ENCODE results near the gene IGFBP7. TPM values are rescaled to one million over a fixed set of nuclear protein-coding genes. Genes with fewer than 3 reads are reported as not detected.

IGFBP7 gene
- total and polyA plus RNA-seq, 4 donors: 60.5 to 216 (median 205) TPM

DNA sequence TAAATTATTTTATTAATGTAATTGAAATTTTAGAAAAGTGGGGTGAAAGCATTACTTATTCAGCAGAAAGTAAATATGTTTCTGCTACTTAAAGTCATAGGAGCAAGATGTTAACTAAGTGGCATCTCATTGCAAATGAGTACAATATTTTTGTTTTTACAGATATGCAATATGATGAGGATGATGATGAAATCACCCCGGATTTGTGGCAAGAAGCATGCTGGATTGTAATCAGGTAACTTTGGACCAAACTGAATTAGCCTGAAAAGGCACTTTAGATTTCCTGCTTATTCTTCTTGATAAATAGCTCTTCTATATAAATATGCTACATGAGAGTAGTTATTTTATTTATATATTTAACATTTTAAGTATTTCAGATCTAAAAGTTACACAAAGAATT lies 124.0 kb downstream of the IGFBP7 start:
- 79% methylated on average over 1 of the region's 1 CpG for WGBS
- no peak overlapping the region for H3K9ac ChIP-seq (ENCODE audit: low read depth in 1 of 2, low read length in 2 of 2)
- H3K4me1 ChIP-seq (ENCODE audit: control insufficient read depth in 4 of 4, insufficient read depth in 4 of 4, low read length in 3 of 4): peaks cover 0 to 6% (median 2%) of the 10 kb centered on the region in 4 donors
- H3K36me3 ChIP-seq (ENCODE audit: control insufficient read depth in 4 of 4, insufficient read depth in 3 of 4, low read depth in 1 of 4, low read length in 3 of 4): peaks cover 9 to 39% (median 23%) of the 10 kb centered on the region in 4 donors
- H3K27me3 ChIP-seq (ENCODE audit: control insufficient read depth in 4 of 4, insufficient read depth in 4 of 4, low read length in 3 of 4): no peaks in the 10 kb centered on the region
- H3K27ac ChIP-seq (ENCODE audit: low read depth in 1 of 2, low read length in 2 of 2): no peak overlapping the region
- no peak overlapping the region for H3K4me3 ChIP-seq (ENCODE audit: low read depth in 1 of 3, low read length in 3 of 3)
- TF ChIP-seq, protein P1, sequence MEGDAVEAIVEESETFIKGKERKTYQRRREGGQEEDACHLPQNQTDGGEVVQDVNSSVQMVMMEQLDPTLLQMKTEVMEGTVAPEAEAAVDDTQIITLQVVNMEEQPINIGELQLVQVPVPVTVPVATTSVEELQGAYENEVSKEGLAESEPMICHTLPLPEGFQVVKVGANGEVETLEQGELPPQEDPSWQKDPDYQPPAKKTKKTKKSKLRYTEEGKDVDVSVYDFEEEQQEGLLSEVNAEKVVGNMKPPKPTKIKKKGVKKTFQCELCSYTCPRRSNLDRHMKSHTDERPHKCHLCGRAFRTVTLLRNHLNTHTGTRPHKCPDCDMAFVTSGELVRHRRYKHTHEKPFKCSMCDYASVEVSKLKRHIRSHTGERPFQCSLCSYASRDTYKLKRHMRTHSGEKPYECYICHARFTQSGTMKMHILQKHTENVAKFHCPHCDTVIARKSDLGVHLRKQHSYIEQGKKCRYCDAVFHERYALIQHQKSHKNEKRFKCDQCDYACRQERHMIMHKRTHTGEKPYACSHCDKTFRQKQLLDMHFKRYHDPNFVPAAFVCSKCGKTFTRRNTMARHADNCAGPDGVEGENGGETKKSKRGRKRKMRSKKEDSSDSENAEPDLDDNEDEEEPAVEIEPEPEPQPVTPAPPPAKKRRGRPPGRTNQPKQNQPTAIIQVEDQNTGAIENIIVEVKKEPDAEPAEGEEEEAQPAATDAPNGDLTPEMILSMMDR (IDR thresholded peaks at IDR 0.05; ENCODE audit: low read depth, low read length, missing input control): no peak
- TF ChIP-seq, protein P2, sequence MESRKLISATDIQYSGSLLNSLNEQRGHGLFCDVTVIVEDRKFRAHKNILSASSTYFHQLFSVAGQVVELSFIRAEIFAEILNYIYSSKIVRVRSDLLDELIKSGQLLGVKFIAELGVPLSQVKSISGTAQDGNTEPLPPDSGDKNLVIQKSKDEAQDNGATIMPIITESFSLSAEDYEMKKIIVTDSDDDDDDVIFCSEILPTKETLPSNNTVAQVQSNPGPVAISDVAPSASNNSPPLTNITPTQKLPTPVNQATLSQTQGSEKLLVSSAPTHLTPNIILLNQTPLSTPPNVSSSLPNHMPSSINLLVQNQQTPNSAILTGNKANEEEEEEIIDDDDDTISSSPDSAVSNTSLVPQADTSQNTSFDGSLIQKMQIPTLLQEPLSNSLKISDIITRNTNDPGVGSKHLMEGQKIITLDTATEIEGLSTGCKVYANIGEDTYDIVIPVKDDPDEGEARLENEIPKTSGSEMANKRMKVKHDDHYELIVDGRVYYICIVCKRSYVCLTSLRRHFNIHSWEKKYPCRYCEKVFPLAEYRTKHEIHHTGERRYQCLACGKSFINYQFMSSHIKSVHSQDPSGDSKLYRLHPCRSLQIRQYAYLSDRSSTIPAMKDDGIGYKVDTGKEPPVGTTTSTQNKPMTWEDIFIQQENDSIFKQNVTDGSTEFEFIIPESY (IDR thresholded peaks at IDR 0.05): no peak
- TF ChIP-seq NR2F2 (IDR thresholded peaks at IDR 0.05) (no peak), JUND (IDR thresholded peaks at IDR 0.05) (no peak), HNF4A (conservative IDR thresholded peaks at IDR 0.05) (no peak), FOXA1 (IDR thresholded peaks at IDR 0.05) (no peak), RAD21 (IDR thresholded peaks at IDR 0.05) (no peak), FOXA2 (IDR thresholded peaks at IDR 0.05) (no peak), HNF4G (IDR thresholded peaks at IDR 0.05) (no peak), EGR1 (IDR thresholded peaks at IDR 0.05; ENCODE audit: low read depth in 2 of 2) (no peak), GABPA (IDR thresholded peaks at IDR 0.05 in 1 of 2, conservative IDR thresholded peaks at IDR 0.05 in 1 of 2) (no peak), SP1 (IDR thresholded peaks at IDR 0.05) (no peak), RXRA (IDR thresholded peaks at IDR 0.05) (no peak), TAF1 (conservative IDR thresholded peaks at IDR 0.05) (no peak)
- TF ChIP-seq, protein P3, sequence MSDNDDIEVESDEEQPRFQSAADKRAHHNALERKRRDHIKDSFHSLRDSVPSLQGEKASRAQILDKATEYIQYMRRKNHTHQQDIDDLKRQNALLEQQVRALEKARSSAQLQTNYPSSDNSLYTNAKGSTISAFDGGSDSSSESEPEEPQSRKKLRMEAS (IDR thresholded peaks at IDR 0.05): no peak
- H3K9me3 ChIP-seq (ENCODE audit: control insufficient read depth in 4 of 4, low read length in 3 of 4): no peaks in the 10 kb centered on the region
- DNase-seq (ENCODE audit: low spot score): no peak

DNA sequence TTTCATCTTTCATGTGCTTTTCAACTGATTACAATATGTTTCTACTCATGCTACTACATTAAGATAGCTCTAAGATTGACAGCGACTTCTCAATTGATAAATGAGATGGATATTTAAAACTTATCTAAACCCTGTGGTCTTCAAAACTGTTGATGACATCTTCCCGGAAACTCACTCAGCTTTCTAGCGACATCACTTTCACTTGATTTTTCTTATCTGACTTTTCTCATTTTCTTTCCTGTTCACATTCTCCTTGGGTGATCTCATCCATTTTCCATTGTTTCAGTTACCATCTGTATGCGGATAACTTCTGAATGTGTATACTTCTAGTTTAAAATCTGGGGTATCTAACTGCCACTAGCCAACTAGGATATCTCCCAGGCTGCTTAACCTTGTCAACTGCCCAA lies 128.4 kb downstream of the IGFBP7 start:
- TF ChIP-seq, protein P3 (IDR thresholded peaks at IDR 0.05): no peak
- TF ChIP-seq, protein P1 (IDR thresholded peaks at IDR 0.05; ENCODE audit: low read depth, low read length, missing input control): no peak

More for the DNA sequence above, 128.4 kb downstream of the IGFBP7 start:
- Histone ChIP-seq H3K4me3 (ENCODE audit: low read depth in 1 of 3, low read length in 3 of 3) (no peak overlapping the region), H3K9ac (ENCODE audit: low read depth in 1 of 2, low read length in 2 of 2) (no peak overlapping the region), H3K27ac (ENCODE audit: low read depth in 1 of 2, low read length in 2 of 2) (no peak overlapping the region), H3K27me3 (ENCODE audit: control insufficient read depth in 4 of 4, insufficient read depth in 4 of 4, low read length in 3 of 4) (no peaks in the 10 kb centered on the region), H3K4me1 (ENCODE audit: control insufficient read depth in 4 of 4, insufficient read depth in 4 of 4, low read length in 3 of 4) (peaks cover 5 to 19% (median 9%) of the 10 kb centered on the region in 4 donors), H3K36me3 (ENCODE audit: control insufficient read depth in 4 of 4, insufficient read depth in 3 of 4, low read depth in 1 of 4, low read length in 3 of 4) (peaks cover 0 to 6% (median 4%) of the 10 kb centered on the region in 4 donors), H3K9me3 (ENCODE audit: control insufficient read depth in 4 of 4, low read length in 3 of 4) (no peaks in the 10 kb centered on the region)
- no peak for DNase-seq (ENCODE audit: low spot score)
- WGBS: 73% methylated on average over 4 of the region's 4 CpGs

Small RNA genes lying within 50 kb of the gene (small RNA-seq; reads per million reads assigned to genes)
- not detected for gene RNU6-998P

Other genes with a start within 250 kb of the IGFBP7 start
- 10 to 100 TPM; 15.9 to 18.1 TPM for gene REST, start 202.5 kb downstream of the IGFBP7 start, total RNA-seq
- 1 to 10 TPM; 3.7 to 8.8 TPM for gene REST, start 202.5 kb downstream of the IGFBP7 start, polyA plus RNA-seq
- 1 to 10 TPM; 8.0 to 9.2 TPM for gene NOA1, start 132.8 kb downstream of the IGFBP7 start, total RNA-seq
- gene NOA1, start 132.8 kb downstream of the IGFBP7 start, polyA plus RNA-seq: 1 to 10 TPM; 2.3 to 6.2 TPM
- 10 to 100 TPM; 55.4 to 64.4 TPM for gene POLR2B, start 131.5 kb downstream of the IGFBP7 start, total RNA-seq
- 10 to 100 TPM; 16.6 to 24.6 TPM for gene POLR2B, start 131.5 kb downstream of the IGFBP7 start, polyA plus RNA-seq

Measured in liver (tissue), 10 donors.